HEK293 (cell line): ENCODE measurements around the gene TYRP1.

Source experiments
- CTCF ChIP-seq: fragments of 450-650 bp; formaldehyde crosslinking; IDR thresholded peaks from 2 replicates; pipeline ENCODE4 v1.5.1; 2016; ENCODE audit warnings: missing biosample characterization, missing genetic modification characterization
- ZNF274 ChIP-seq, 2 experiments: fragments of 200-500 bp in 1 of 2; fragments of 450-650 bp in 1 of 2; sonication (Bioruptor generic) in 1 of 2; formaldehyde crosslinking in 1 of 2; IDR thresholded peaks; 2 replicates each; pipeline versions ENCODE4 v1.5.1 to v1.6.1; 2014 to 2016; ENCODE audit warnings: borderline replicate concordance in 1 of 2, inconsistent platforms in 1 of 2, low read length in 1 of 2, missing biosample characterization in 1 of 2, missing genetic modification characterization in 1 of 2
- ZNF488 ChIP-seq: fragments of 450-650 bp; formaldehyde crosslinking; IDR thresholded peaks from 2 replicates; pipeline ENCODE4 v1.5.1; 2016; ENCODE audit warnings: missing biosample characterization, missing genetic modification characterization

GRCh38 chr9:12699529-12699928, 6.3 kb downstream of the TYRP1 start:
- TF ChIP-seq ZNF274 (IDR thresholded peaks at IDR 0.05; ENCODE audit: low read length) (no peak), ZNF274 (tag by site-specific recombination; IDR thresholded peaks at IDR 0.05; ENCODE audit: borderline replicate concordance) (no peak), CTCF (tag by site-specific recombination) (no peak), ZNF488 (tag by site-specific recombination) (no peak)
